HEK293 (cell line): ENCODE results near the gene ENOX2.

Source experiments
- CTCF ChIA-PET: fragments of 350-600 bp; formaldehyde crosslinking; extraction: SDS; loops from one replicate; lab custom pipeline; 2021; ENCODE audit warnings: antibody characterized with exemption; lab: Yijun Ruan, JAX
- POLR2A ChIA-PET: fragments of 300-600 bp; formaldehyde crosslinking; extraction: SDS; loops from one replicate; lab custom pipeline; 2020; ENCODE audit warnings: antibody characterized with exemption, inconsistent platforms; lab: Yijun Ruan, JAX
- H3K27ac ChIP-seq: fragments of 200-500 bp; sonication (Bioruptor generic); 2 replicates; pipeline ENCODE4 v1.5.1; 2014; ENCODE audit warnings: low read depth, low read length, control low read depth, inconsistent platforms; ENCODE audit errors: extremely low read depth
- H3K36me3 ChIP-seq, 2 experiments: fragments of 200-500 bp in 1 of 2; sonication (Bioruptor generic) in 1 of 2; 1 replicate in 1 of 2; 2 replicates in 1 of 2; pipeline ENCODE4 v1.5.1; 2014 to 2017; ENCODE audit warnings: inconsistent platforms in 2 of 2, low read length in 2 of 2; ENCODE audit not compliant: control insufficient read depth in 2 of 2, insufficient read depth in 1 of 2
- H3K4me1 ChIP-seq: fragments of 200-500 bp; sonication (Bioruptor generic); 2 replicates; pipeline ENCODE4 v1.5.1; 2014; ENCODE audit warnings: mild to moderate bottlenecking, low read length, inconsistent platforms; ENCODE audit not compliant: control insufficient read depth, insufficient read depth
- H3K4me3 ChIP-seq: 2 replicates; pipeline ENCODE4 v1.5.1; 2011; ENCODE audit warnings: low read depth, mild to moderate bottlenecking, control low read depth, low read length, moderate library complexity
- H3K9me3 ChIP-seq: fragments of 200-500 bp; sonication (Bioruptor generic); 2 replicates; pipeline ENCODE4 v1.5.1; 2014; ENCODE audit warnings: low read depth, low read length, inconsistent platforms; ENCODE audit not compliant: control insufficient read depth, insufficient read depth
- PRDM6 ChIP-seq: fragments of 450-650 bp; formaldehyde crosslinking; IDR thresholded peaks from 2 replicates; pipeline ENCODE4 v1.5.1; 2017; ENCODE audit warnings: missing biosample characterization, missing genetic modification characterization
- RBAK ChIP-seq: fragments of 450-650 bp; formaldehyde crosslinking; IDR thresholded peaks from 2 replicates; pipeline ENCODE4 v1.5.1; 2016; ENCODE audit warnings: missing biosample characterization, missing genetic modification characterization
- REST ChIP-seq: fragments of 450-650 bp; formaldehyde crosslinking; IDR thresholded peaks from 2 replicates; pipeline ENCODE4 v1.5.1; 2016; ENCODE audit warnings: missing biosample characterization, missing genetic modification characterization
- YY1 ChIP-seq: fragments of 450-650 bp; formaldehyde crosslinking; IDR thresholded peaks from 2 replicates; pipeline ENCODE4 v1.5.1; 2018; ENCODE audit warnings: missing biosample characterization, missing genetic modification characterization
- YY2 ChIP-seq: fragments of 450-650 bp; formaldehyde crosslinking; IDR thresholded peaks from 2 replicates; pipeline ENCODE4 v1.5.1; 2016; ENCODE audit warnings: missing biosample characterization, missing genetic modification characterization
- ZBTB10 ChIP-seq: fragments of 450-650 bp; formaldehyde crosslinking; IDR thresholded peaks from 2 replicates; pipeline ENCODE4 v1.5.1; 2016; ENCODE audit warnings: missing biosample characterization, missing genetic modification characterization
- ZBTB17 ChIP-seq: fragments of 450-650 bp; formaldehyde crosslinking; IDR thresholded peaks from 2 replicates; pipeline ENCODE4 v1.5.1; 2016; ENCODE audit warnings: missing biosample characterization, missing genetic modification characterization
- ZBTB20 ChIP-seq: fragments of 450-650 bp; formaldehyde crosslinking; IDR thresholded peaks from 2 replicates; pipeline ENCODE4 v1.5.1; 2016; ENCODE audit warnings: missing biosample characterization, missing genetic modification characterization
- ZNF112 ChIP-seq: fragments of 450-650 bp; formaldehyde crosslinking; IDR thresholded peaks from 2 replicates; pipeline ENCODE4 v1.5.0; 2017; ENCODE audit warnings: missing biosample characterization, missing genetic modification characterization
- ZNF114 ChIP-seq: fragments of 450-650 bp; formaldehyde crosslinking; IDR thresholded peaks from 2 replicates; pipeline ENCODE4 v1.5.0; 2017; ENCODE audit warnings: missing biosample characterization, missing genetic modification characterization
- ZNF146 ChIP-seq: fragments of 450-650 bp; formaldehyde crosslinking; IDR thresholded peaks from 2 replicates; pipeline ENCODE4 v1.5.1; 2016; ENCODE audit warnings: missing biosample characterization, missing genetic modification characterization
- ZNF24 ChIP-seq: fragments of 450-650 bp; formaldehyde crosslinking; IDR thresholded peaks from 2 replicates; pipeline ENCODE4 v1.5.1; 2016; ENCODE audit warnings: missing biosample characterization, missing genetic modification characterization
- ZNF248 ChIP-seq: fragments of 450-650 bp; formaldehyde crosslinking; IDR thresholded peaks from 2 replicates; pipeline ENCODE4 v1.5.1; 2017; ENCODE audit warnings: missing biosample characterization, missing genetic modification characterization
- ZNF37A ChIP-seq: fragments of 450-650 bp; IDR thresholded peaks from 2 replicates; pipeline ENCODE4 v1.5.1; 2018; ENCODE audit warnings: missing biosample characterization, missing genetic modification characterization
- ZNF391 ChIP-seq: fragments of 450-650 bp; formaldehyde crosslinking; IDR thresholded peaks from 2 replicates; pipeline ENCODE4 v1.5.1; 2016; ENCODE audit warnings: low read depth, missing biosample characterization, missing genetic modification characterization, borderline replicate concordance
- ZNF416 ChIP-seq: fragments of 450-650 bp; formaldehyde crosslinking; IDR thresholded peaks from 2 replicates; pipeline ENCODE4 v1.5.1; 2016; ENCODE audit warnings: missing biosample characterization, missing genetic modification characterization
- ZNF521 ChIP-seq: fragments of 450-650 bp; formaldehyde crosslinking; IDR thresholded peaks from 2 replicates; pipeline ENCODE4 v1.5.1; 2017; ENCODE audit warnings: missing biosample characterization, mild to moderate bottlenecking, missing genetic modification characterization
- ZNF544 ChIP-seq: fragments of 450-650 bp; formaldehyde crosslinking; IDR thresholded peaks from 2 replicates; pipeline ENCODE4 v1.5.0; 2017; ENCODE audit warnings: missing biosample characterization, missing genetic modification characterization
- ZNF639 ChIP-seq: fragments of 450-650 bp; formaldehyde crosslinking; IDR thresholded peaks from 2 replicates; pipeline ENCODE4 v1.5.1; 2016; ENCODE audit warnings: missing biosample characterization, missing genetic modification characterization
- ZNF664 ChIP-seq: fragments of 450-650 bp; formaldehyde crosslinking; IDR thresholded peaks from 2 replicates; pipeline ENCODE4 v1.5.1; 2016; ENCODE audit warnings: missing biosample characterization, missing genetic modification characterization
- ZNF843 ChIP-seq: fragments of 450-650 bp; formaldehyde crosslinking; IDR thresholded peaks from 2 replicates; pipeline ENCODE4 v1.5.1; 2016; ENCODE audit warnings: missing biosample characterization, missing genetic modification characterization
- ZSCAN23 ChIP-seq: fragments of 450-650 bp; formaldehyde crosslinking; IDR thresholded peaks from 2 replicates; pipeline ENCODE4 v1.5.1; 2016; ENCODE audit warnings: missing biosample characterization, missing genetic modification characterization

Gene ENOX2

GRCh38 chrX:130829526-130830515 lies 73.2 kb downstream of the ENOX2 start:
- TF ChIP-seq ZNF639 (tag by site-specific recombination) (no peak), ZBTB17 (tag by site-specific recombination) (no peak), RBAK (tag by site-specific recombination) (no peak), ZNF416 (tag by site-specific recombination) (no peak)
- Histone ChIP-seq H3K9me3 (no peaks in the 10 kb centered on the region), H3K4me3 (no peak overlapping the region), H3K27ac (no peak overlapping the region), H3K36me3 (no peaks in the 10 kb centered on the region), H3K4me1 (peaks cover 16% of the 10 kb centered on the region)
- ChIA-PET CTCF (interaction anchor here (0.6 kb wide), 1 partner anchor 283 kb away, joined by 4 read pairs; no protein-coding TSS in a partner anchor), POLR2A (no interaction called here)

- no peak overlapping the region for H3K4me3 ChIP-seq
- POLR2A ChIA-PET: no interaction called here
- no peaks in the 10 kb centered on the region for H3K9me3 ChIP-seq
- H3K4me1 ChIP-seq: peaks cover 14% of the 10 kb centered on the region
- H3K36me3 ChIP-seq: no peaks in the 10 kb centered on the region
- TF ChIP-seq ZBTB10 (tag by site-specific recombination): no peak
- no peak for TF ChIP-seq ZNF521 (tag by site-specific recombination)
- no peak for TF ChIP-seq ZNF112 (tag by site-specific recombination)
- no peak for TF ChIP-seq ZNF843
- TF ChIP-seq ZNF24 (tag by site-specific recombination): no peak
- TF ChIP-seq ZNF114 (tag by site-specific recombination): no peak
- TF ChIP-seq ZNF544 (tag by site-specific recombination): no peak
- TF ChIP-seq YY1 (tag by site-specific recombination): no peak
- TF ChIP-seq ZNF664 (tag by site-specific recombination): no peak
- no peak for TF ChIP-seq YY2 (tag by site-specific recombination)
- no peak for TF ChIP-seq ZNF146 (tag by site-specific recombination)
- no peak for TF ChIP-seq ZBTB17 (tag by site-specific recombination)
- TF ChIP-seq ZBTB20 (tag by site-specific recombination): no peak
- TF ChIP-seq REST (tag by site-specific recombination): no peak
- TF ChIP-seq ZNF391 (tag by site-specific recombination): no peak
- TF ChIP-seq ZNF37A (tag by site-specific recombination): no peak
- no peak for TF ChIP-seq ZSCAN23
- no peak for TF ChIP-seq PRDM6 (tag by site-specific recombination)
- no peak for TF ChIP-seq ZNF248 (tag by site-specific recombination)
- TF ChIP-seq, all 188 proteins: peak for 0
- CTCF ChIA-PET: interaction anchor here (0.5 to 0.7 kb wide), 5 partner anchors 56 to 394 kb away, joined by 3 to 5 read pairs (median 3); no protein-coding TSS in a partner anchor
- H3K27ac ChIP-seq: no peak overlapping the region
These were observed 74.4 kb downstream of the ENOX2 start for GRCh38 chrX:130828641-130829040.
